ENCODE data around the gene MTHFD1L. TPM values are rescaled to one million over a fixed set of nuclear protein-coding genes. Genes with fewer than 3 reads are reported as not detected.
A peak's percentile ranks its signal among the peaks of the same experiment; 100 is the strongest.
"Not testable (repeated sequence)": the region's sequence is repeated elsewhere in the genome, so short reads cannot be mapped to it uniquely, and the experiment has no call there.

The MTHFD1L gene
- total and polyA plus RNA-seq, 2 donors: 4.6 to 13.7 TPM

DNA sequence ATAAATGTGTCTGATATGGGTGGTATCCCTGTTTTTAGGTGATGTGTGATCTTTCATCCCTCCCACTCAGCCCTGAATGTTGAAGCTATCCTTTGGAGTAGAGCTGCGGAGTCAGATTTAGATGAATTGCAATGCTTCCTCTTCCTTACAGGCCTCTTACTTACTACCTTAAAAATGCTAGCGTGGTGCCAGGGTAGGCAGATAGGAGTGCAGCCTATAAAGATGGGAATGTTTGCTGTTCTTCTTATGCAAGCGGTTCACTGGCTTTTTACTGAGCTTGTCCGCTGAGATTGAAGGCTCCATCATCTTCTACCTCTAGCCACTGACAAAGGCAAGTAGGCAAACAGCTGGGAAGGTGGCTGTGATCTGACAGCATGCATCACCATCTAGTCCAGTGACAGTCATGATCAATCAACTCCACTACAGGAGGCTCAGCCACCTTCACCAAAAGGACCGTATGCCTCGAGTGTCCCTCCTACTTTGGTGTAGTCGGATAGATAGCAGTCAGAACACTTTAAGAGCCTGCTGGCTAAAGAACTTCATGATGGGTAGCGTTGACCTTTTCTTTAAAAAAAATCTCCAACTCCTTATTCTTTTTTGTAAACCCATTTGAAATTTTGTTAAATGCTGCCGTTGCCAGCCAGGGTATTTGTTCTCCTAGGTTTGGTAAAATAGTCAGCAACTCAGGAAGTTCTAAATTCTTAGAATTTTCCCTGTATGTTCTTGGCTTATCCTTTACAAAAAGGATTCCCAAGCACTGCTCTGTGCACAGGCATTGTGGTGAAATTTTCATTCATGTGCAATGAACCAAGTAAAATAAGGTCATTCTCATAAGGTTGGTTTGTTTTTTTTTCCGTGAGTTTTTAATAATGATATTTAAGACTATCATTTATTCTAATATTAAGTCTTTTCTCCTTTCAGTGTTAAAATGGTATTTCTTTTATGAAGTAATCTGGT lies 169.6 kb downstream of the MTHFD1L start:
- Histone ChIP-seq H3K36me3 (ENCODE audit: insufficient read depth) (no peaks in the 10 kb centered on the region), H3K4me1 (ENCODE audit: insufficient read depth) (peaks cover 2% of the 10 kb centered on the region), H3K4me3 (ENCODE audit: low read depth, low read length) (no peak overlapping the region), H3K27ac (ENCODE audit: low read depth) (no peak overlapping the region)
- no peak for DNase-seq (ENCODE audit: extremely low spot score)
- WGBS: 96% methylated on average over 10 of the region's 10 CpGs

DNA sequence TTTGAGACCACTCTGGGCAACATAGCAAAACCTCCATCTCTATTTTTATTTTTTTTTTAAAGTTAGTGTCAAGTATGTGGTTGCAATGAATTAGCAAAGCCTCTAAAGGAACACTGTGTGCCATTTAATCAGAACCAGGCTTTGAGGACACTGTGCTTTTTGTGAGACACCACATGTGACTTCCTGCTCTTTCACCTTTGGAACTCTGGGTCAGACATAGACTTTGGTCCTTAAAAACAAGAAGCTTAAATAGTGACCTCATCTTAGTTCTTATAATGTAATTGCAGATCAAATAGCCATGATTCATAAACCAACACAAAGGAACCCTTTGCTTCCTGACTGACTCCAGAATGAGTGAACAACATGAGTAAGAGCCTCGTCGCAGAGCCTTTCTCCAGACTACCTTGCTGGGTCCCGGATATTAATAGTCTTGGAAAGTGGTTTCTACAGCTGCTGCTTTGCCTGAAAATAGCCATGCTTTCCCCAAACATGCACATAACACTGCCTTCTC lies 170.8 kb downstream of the MTHFD1L start:
- not testable (repeated sequence) for H3K4me1 ChIP-seq (ENCODE audit: insufficient read depth); DNase-seq (ENCODE audit: extremely low spot score); H3K4me3 ChIP-seq (ENCODE audit: low read depth, low read length); H3K36me3 ChIP-seq (ENCODE audit: insufficient read depth); H3K27ac ChIP-seq (ENCODE audit: low read depth)
- WGBS: 55% methylated on average over 3 of the region's 3 CpGs

DNA sequence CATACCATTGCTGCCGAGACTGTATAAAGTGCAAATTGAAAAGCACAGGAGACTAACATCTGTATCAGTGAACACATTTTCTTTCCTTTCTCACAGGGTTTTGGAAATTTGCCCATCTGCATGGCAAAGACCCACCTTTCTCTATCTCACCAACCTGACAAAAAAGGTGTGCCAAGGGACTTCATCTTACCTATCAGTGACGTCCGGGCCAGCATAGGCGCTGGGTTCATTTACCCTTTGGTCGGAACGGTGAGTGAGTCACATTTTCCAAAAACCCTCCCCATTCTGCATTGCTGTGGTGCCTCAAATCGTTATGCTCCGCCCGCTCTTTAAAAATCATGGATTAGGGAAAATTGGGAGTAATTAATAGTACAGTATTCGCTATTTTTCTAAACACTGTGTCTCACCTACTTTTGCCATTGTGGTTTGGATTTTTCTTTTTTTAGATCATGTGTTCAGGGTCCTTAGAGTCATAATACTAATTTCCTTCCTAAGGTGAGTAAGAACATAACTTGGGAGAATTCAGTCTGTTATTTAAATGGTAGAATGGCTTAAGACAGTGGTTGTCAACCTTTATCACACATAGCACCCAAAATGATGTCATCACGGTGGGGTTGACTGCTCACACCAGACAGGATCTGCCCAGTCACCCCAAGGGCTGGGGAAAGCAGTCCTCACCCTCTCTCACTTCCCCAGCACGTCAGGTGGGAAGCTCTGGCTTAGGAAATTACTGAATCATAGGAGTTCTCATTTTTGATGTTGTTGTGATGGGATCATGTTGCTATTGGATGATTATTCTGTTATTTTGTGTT lies 171.6 kb downstream of the MTHFD1L start:
- DNase-seq (ENCODE audit: extremely low spot score): no peak
- WGBS: 82% methylated on average over 12 of the region's 12 CpGs
- Histone ChIP-seq H3K27ac (ENCODE audit: low read depth) (peak overlapping the region; percentile 45), H3K4me1 (ENCODE audit: insufficient read depth) (peaks cover 2% of the 10 kb centered on the region), H3K36me3 (ENCODE audit: insufficient read depth) (no peaks in the 10 kb centered on the region), H3K4me3 (ENCODE audit: low read depth, low read length) (no peak overlapping the region)

DNA sequence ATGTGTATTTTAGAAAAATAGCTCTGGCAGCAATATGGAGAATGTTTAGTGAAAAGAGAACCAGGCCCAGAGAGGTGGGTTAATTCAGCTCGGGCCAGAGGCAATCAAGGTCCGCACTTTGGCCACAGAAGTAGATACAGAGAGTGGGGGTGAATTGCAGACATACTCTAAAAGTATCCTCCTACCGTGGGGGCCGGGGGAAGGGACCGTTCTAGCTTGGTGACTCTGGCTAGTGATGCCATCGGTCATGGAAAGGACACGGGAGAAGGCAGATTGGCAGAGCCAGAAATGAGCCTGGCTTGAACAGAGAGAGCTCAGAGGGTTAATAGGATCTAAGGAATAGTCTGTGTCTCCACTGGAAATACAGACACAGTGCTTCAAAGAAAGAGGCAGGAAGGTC lies 173.1 kb downstream of the MTHFD1L start:
- WGBS: 93% methylated on average over 7 of the region's 7 CpGs
- Histone ChIP-seq H3K4me3 (ENCODE audit: low read depth, low read length) (no peak overlapping the region), H3K36me3 (ENCODE audit: insufficient read depth) (no peaks in the 10 kb centered on the region), H3K27ac (ENCODE audit: low read depth) (no peak overlapping the region), H3K4me1 (ENCODE audit: insufficient read depth) (peaks cover 2% of the 10 kb centered on the region)
- no peak for DNase-seq (ENCODE audit: extremely low spot score)

DNA sequence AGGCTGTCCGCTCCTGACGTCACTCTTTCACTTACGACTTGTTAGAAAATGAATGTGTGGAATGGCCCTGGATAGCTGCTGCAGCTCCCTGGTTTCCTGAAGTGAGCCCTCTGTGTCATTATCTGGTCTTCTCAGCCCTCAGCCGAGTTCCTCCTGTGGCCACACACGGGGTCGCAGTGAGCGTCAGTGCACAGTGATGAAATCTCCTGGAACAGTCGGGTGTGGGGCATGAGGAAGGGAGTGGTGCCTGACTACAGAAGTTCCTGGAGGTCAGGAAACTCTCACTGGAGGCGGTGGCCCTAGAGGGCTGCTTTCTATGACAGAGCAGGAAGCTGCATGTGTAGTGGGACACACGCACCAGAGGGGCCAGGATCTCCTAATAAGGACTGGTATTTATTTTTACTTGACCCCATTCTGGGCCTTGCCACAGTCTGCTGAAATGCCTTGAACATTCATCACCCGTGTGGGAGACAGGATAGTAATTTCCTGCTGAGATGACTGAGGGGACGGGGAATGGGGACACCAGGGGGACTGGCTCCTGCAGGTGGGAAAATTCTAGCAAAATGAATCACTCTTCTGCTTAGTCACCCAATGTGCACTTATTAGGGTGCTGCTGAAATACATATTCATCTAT lies 175.5 kb downstream of the MTHFD1L start:
- 14% methylated on average over 12 of the region's 12 CpGs for WGBS
- H3K4me3 ChIP-seq (ENCODE audit: low read depth, low read length); H3K36me3 ChIP-seq (ENCODE audit: insufficient read depth); DNase-seq (ENCODE audit: extremely low spot score); H3K4me1 ChIP-seq (ENCODE audit: insufficient read depth): not testable (repeated sequence)
- peak overlapping the region; percentile 33 for H3K27ac ChIP-seq (ENCODE audit: low read depth)

DNA sequence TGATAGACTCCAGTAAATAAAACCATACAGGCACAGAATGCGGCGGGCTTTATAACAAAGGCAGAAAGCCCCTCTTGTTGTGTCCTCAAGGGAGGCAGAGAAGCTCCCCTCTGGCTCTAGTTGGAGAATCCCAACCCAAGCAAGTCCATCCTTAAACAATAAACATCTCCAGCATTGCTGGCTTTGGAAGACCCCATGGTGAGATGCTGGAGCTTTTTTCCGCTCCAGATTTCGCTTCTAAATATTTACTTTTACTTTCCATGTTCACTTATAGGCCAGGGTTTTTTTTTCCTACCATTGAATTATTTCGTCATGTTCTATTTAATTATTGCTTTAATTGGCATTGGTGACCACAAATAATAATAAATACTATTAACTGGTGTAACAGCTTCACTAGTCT lies 176.2 kb downstream of the MTHFD1L start:
- Histone ChIP-seq H3K4me1 (ENCODE audit: insufficient read depth) (no peaks in the 10 kb centered on the region), H3K4me3 (ENCODE audit: low read depth, low read length) (no peak overlapping the region), H3K27ac (ENCODE audit: low read depth) (peak overlapping the region; percentile 33), H3K36me3 (ENCODE audit: insufficient read depth) (no peaks in the 10 kb centered on the region)
- WGBS: 92% methylated on average over 5 of the region's 5 CpGs
- no peak for DNase-seq (ENCODE audit: extremely low spot score)

DNA sequence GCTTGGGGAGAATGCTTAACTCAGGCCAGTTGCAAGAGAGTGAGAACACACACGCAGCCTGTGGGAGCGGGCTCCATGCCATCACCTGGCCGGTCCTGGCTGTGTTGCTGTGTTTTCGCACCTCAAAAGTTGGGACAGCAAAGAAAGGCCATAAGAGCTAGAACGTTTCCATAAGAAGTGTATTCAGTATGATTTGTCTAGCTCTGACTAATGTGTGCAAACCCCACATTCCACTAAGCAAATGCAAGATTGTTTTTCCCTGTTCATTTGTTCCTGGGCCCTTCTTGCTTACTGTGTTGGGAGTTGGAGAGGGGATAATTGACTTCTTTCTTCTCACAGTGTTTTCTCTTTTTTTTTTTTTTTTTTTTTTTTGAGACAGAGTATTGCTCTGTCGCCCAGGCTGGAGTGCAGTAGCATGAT lies 177.4 kb downstream of the MTHFD1L start:
- not testable (repeated sequence) for H3K4me1 ChIP-seq (ENCODE audit: insufficient read depth); H3K4me3 ChIP-seq (ENCODE audit: low read depth, low read length); H3K36me3 ChIP-seq (ENCODE audit: insufficient read depth); DNase-seq (ENCODE audit: extremely low spot score); H3K27ac ChIP-seq (ENCODE audit: low read depth)
- 79% methylated on average over 6 of the region's 6 CpGs for WGBS

DNA sequence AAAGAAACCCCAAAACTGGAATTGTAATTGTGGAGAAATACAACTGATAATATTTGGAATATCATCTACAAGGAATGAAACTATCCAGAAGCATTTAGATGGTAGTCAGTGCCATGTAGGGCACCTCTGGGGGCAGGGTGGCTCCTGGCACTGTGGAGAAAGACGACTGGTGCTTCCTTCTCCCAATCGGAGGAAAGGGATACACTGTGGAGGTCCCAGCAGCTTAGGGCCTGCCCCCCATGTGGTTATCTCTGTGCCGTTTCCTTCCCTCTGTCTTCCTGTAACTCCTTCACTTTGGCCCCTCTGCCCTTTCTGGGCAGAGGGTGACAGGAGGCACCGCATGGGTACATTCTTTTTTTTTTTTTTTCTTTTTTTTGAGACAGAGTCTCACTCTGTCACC lies 178.4 kb downstream of the MTHFD1L start:
- Histone ChIP-seq H3K36me3 (ENCODE audit: insufficient read depth) (no peaks in the 10 kb centered on the region), H3K4me1 (ENCODE audit: insufficient read depth) (no peaks in the 10 kb centered on the region), H3K4me3 (ENCODE audit: low read depth, low read length) (no peak overlapping the region), H3K27ac (ENCODE audit: low read depth) (no peak overlapping the region)
- DNase-seq (ENCODE audit: extremely low spot score): no peak
- WGBS: 92% methylated on average over 4 of the region's 4 CpGs

DNA sequence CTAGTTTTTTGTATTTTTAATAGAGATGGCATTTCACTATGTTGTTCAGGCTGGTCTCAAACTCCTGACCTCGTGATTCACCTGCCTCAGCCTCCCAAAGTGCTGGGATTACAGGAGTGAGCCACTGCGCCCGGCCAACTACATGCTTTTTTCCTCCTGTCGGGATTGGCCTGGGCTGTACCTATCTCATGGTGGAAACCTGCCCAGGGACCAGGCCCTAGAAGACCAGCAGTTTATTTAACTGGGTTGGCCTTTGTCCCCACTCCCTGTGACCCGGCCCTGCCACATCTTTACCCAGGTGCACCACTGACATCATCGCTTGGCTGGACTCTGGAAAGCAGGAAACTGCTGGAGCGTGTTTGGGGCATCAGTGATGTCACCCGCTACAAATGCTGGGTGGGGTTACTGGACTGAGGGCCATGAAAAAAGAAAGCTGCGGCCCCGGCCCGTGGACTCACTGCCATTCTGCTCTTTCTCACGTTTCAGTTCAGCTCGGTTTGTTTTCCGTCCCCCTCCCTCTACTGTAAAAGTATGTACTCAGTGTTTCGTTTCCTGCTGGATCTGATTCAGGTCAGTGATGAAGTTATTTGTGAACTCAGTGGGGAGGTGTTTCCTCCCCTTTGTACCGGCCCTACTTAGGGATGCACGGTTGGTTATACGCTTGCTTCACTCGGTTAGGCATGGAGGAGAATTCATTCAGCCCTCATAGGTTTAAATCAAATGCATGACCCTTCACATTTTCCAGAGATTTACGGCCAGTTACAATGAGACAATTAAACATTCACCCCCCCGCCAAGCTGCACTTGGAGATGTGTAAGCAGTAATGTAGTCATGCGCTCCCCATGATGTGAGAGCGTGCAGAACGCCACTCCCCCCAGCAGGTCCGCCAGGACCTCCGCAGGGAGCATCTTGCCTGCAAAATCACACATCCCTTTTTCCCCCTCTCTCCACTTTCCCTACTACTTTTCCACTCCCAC lies 179.3 kb downstream of the MTHFD1L start:
- no peaks in the 10 kb centered on the region for H3K36me3 ChIP-seq (ENCODE audit: insufficient read depth)
- no peaks in the 10 kb centered on the region for H3K4me1 ChIP-seq (ENCODE audit: insufficient read depth)
- peak overlapping the region; percentile 12 for H3K4me3 ChIP-seq (ENCODE audit: low read depth, low read length)
- peak overlapping the region; percentile 57 for H3K27ac ChIP-seq (ENCODE audit: low read depth)
- DNase-seq (ENCODE audit: extremely low spot score): peak; percentile 83
- 38% methylated on average over 26 of the region's 26 CpGs for WGBS

DNA sequence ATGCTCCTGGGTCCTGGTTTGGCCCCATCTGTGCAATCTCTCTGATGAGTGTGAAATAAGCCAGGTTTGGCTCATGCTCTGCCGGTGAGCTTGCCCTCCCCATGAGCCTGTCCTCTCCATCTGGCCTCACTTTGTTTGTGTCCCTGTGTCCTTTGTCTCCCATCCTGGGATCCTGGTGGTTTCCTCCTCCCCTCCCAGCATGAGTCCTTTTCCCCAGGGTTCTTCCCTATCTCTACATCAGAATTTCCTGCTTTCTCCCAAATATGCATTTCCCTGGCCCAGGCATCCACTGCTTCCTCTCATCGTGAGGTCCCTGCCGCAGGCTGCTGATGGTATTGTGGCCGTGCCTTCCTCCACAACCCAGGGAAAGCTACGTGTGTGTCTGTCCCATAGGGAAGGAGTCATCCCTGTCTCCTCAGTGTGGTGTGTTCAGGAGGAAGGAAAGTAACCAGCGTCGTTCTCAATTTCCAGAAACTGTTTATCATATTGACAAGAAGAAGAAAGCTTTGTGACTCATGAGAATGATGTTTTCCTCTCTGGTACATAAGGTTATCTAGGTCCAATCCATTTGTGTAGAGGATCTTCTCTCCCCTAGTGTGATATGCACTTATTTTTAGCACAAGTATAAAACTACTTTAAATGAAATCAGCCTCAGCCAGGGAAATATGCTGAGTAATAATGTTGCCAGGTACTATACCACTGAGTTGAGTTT lies 180.2 kb downstream of the MTHFD1L start:
- WGBS: 40% methylated on average over 7 of the region's 7 CpGs
- H3K36me3 ChIP-seq (ENCODE audit: insufficient read depth); DNase-seq (ENCODE audit: extremely low spot score): not testable (repeated sequence)

DNA sequence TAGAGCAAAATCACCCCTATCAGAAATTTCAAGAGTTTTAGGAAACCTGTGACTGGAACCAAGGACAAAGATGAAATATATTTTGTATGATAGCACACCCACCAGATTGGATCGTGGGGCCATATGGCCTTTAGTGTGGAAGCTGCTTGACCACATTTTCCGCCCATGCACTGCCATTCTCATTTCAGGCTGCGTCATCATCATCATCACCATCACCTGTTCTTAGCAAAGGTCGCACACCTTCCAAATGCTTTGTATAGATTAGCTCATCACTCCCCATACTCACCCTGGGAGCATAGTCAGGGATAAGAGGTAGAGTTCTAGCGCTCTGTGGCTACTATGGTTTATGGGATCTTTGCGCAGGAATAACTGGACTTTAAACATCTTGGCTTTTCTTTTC lies 185.7 kb downstream of the MTHFD1L start:
- H3K4me3 ChIP-seq (ENCODE audit: low read depth, low read length): no peak overlapping the region
- H3K36me3 ChIP-seq (ENCODE audit: insufficient read depth): no peaks in the 10 kb centered on the region
- H3K4me1 ChIP-seq (ENCODE audit: insufficient read depth): no peaks in the 10 kb centered on the region
- no peak for DNase-seq (ENCODE audit: extremely low spot score)
- H3K27ac ChIP-seq (ENCODE audit: low read depth): no peak overlapping the region
- 96% methylated on average over 6 of the region's 6 CpGs for WGBS

More for the DNA sequence above, 180.2 kb downstream of the MTHFD1L start:
- peak overlapping the region; percentile 28 for H3K27ac ChIP-seq (ENCODE audit: low read depth)
- not testable (repeated sequence) for H3K4me3 ChIP-seq (ENCODE audit: low read depth, low read length); H3K4me1 ChIP-seq (ENCODE audit: insufficient read depth)

DNA sequence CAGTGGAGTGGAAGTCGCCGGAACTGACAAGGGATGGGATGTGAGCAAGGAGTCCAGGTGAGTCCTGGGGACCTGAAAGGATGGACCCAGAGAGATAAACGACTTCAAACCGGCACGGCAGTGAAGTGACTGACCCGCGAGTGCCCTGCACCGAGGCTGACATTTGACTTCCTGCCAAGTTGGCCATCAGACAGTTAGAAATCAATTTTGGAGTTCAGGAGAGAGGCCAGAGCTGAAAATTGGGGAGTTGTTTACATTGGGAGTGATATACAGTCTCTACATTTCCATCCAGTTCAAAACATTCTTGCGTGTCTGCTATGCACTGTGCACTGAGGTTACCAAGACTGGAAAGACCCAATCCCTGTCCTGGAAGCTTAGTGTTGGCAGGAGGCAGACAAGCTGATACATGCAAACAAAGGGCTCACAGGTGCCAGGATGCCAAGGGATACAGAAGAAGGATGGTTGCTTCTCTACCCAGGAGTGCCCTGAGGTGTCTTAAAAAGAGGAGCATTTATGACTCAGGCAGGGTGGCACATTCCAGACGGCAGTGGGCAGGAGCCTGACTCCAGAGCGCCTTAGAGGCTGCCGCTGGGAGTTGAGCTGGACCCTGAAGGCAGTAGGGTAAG lies 186.6 kb downstream of the MTHFD1L start:
- whole genome bisulfite sequencing: 69% methylated on average over 12 of the region's 12 CpGs
- no peaks in the 10 kb centered on the region for H3K36me3 ChIP-seq (ENCODE audit: insufficient read depth)
- DNase-seq (ENCODE audit: extremely low spot score): no peak

More for the DNA sequence above, 186.6 kb downstream of the MTHFD1L start:
- Histone ChIP-seq H3K27ac (ENCODE audit: low read depth) (no peak overlapping the region), H3K4me1 (ENCODE audit: insufficient read depth) (no peaks in the 10 kb centered on the region), H3K4me3 (ENCODE audit: low read depth, low read length) (no peak overlapping the region)

All from urinary bladder (tissue), 4 donors.